Spleen (tissue), 7 donors: ENCODE results near the gene ABCB8.

Experiments used
- POLR2A ChIP-seq, 3 donors: fragments of 450-650 bp; IDR thresholded peaks; one replicate each; pipeline ENCODE4 v1.5.1; 2017; ENCODE audit warnings: antibody characterized with exemption in 3 of 3, mild to moderate bottlenecking in 1 of 3
- TF ChIP-seq, protein P1 (sequence below), 11 experiments: fragments of 200-600 bp in 7 of 11; fragments of 450-650 bp in 4 of 11; sonication (generic) in 4 of 11; IDR thresholded peaks in 8 of 11; conservative IDR thresholded peaks in 3 of 11; 1 replicate in 7 of 11; 2 replicates in 4 of 11; pipeline versions ENCODE4 v1.4.0 to v1.8.0; 2016 to 2021; ENCODE audit warnings: antibody characterized with exemption in 11 of 11, inconsistent platforms in 4 of 11, mild to moderate bottlenecking in 1 of 11
- donor health status: DM: no; HTN: no; CAD: no; lungs with moderate emphysema.
- donor health status: DM: no; HTN: no; CAD: no.
- donor health status: DM: no; HTN: no; CAD: no.

DNA sequence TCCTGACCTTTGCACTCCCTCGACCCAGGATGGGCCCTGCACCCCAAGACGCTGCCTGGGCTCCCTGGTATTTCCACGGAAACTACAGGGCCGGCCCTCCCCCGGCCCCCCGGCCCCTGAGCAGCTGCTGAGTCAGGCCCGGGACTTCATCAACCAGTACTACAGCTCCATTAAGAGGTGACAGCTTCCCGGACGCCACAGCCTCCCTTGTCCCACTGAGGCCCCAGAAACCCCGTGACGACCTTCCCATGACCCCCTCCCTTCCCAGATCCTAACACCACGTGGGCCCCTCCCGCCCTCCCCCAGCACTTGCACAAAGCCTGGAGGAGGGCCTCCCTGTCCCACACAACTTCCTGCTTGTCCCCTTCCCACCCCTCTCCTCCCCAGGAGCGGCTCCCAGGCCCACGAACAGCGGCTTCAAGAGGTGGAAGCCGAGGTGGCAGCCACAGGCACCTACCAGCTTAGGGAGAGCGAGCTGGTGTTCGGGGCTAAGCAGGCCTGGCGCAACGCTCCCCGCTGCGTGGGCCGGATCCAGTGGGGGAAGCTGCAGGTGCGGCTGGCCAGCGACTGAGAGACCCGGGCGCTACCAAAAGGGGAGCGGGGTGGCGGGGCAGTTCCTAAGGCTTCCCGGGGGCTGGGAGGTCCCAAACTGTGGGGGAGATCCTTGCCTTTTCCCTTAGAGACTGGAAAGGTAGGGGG lies 31.7 kb upstream of the ABCB8 start:
- TF ChIP-seq, protein P1, sequence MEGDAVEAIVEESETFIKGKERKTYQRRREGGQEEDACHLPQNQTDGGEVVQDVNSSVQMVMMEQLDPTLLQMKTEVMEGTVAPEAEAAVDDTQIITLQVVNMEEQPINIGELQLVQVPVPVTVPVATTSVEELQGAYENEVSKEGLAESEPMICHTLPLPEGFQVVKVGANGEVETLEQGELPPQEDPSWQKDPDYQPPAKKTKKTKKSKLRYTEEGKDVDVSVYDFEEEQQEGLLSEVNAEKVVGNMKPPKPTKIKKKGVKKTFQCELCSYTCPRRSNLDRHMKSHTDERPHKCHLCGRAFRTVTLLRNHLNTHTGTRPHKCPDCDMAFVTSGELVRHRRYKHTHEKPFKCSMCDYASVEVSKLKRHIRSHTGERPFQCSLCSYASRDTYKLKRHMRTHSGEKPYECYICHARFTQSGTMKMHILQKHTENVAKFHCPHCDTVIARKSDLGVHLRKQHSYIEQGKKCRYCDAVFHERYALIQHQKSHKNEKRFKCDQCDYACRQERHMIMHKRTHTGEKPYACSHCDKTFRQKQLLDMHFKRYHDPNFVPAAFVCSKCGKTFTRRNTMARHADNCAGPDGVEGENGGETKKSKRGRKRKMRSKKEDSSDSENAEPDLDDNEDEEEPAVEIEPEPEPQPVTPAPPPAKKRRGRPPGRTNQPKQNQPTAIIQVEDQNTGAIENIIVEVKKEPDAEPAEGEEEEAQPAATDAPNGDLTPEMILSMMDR (IDR thresholded peaks at IDR 0.05 in 8 of 11, conservative IDR thresholded peaks at IDR 0.05 in 3 of 11) = no peak
- no peak for TF ChIP-seq POLR2A (IDR thresholded peaks at IDR 0.05)
